Nucleus accumbens (tissue), 56 donors: ENCODE results near the gene ALDH3A2.
"Not testable (repeated sequence)": the region's sequence is repeated elsewhere in the genome, so short reads cannot be mapped to it uniquely, and the experiment has no call there.

Experiments used
- DNase-seq, 56 donors: peaks; one replicate each; lab custom pipeline; 2025; lab: John Stamatoyannopoulos, UW

The ALDH3A2 gene

GRCh38 chr17:19677736-19678379 is 29.3 kb downstream of the ALDH3A2 start:
- no peak for DNase-seq

- no peak for DNase-seq
Observed at GRCh38 chr17:19678581-19679453, 30.3 kb downstream of the ALDH3A2 start.

- no peak for DNase-seq
Observed at GRCh38 chr17:19683117-19683516, 34.6 kb downstream of the ALDH3A2 start.

- not testable (repeated sequence) for DNase-seq
Observed at GRCh38 chr17:19684909-19685580, 36.5 kb downstream of the ALDH3A2 start.

- no peak for DNase-seq
Observed at GRCh38 chr17:19686400-19687090, 38.0 kb downstream of the ALDH3A2 start.

GRCh38 chr17:19702217-19702641 is 53.7 kb downstream of the ALDH3A2 start:
- no peak for DNase-seq

GRCh38 chr17:19703106-19703827 is 54.7 kb downstream of the ALDH3A2 start:
- no peak for DNase-seq

- DNase-seq: no peak
Observed at GRCh38 chr17:19703828-19704613, 55.5 kb downstream of the ALDH3A2 start.

- DNase-seq: no peak
Observed at GRCh38 chr17:19705201-19705600, 56.6 kb downstream of the ALDH3A2 start.

GRCh38 chr17:19705771-19706770 is 57.5 kb downstream of the ALDH3A2 start:
- DNase-seq: no peak

- DNase-seq: no peak
Observed at GRCh38 chr17:19706791-19707727, 58.5 kb downstream of the ALDH3A2 start.

GRCh38 chr17:19707728-19708221 is 59.2 kb downstream of the ALDH3A2 start:
- DNase-seq: no peak

- no peak for DNase-seq
Observed at GRCh38 chr17:19708431-19709175, 60.1 kb downstream of the ALDH3A2 start.

- DNase-seq: no peak
Observed at GRCh38 chr17:19709841-19710240, 61.3 kb downstream of the ALDH3A2 start.

GRCh38 chr17:19712436-19713004 is 64.0 kb downstream of the ALDH3A2 start:
- no peak for DNase-seq

GRCh38 chr17:19713462-19713861 is 64.9 kb downstream of the ALDH3A2 start:
- DNase-seq: no peak
